ENCODE results near the gene ZNF774.

DNA sequence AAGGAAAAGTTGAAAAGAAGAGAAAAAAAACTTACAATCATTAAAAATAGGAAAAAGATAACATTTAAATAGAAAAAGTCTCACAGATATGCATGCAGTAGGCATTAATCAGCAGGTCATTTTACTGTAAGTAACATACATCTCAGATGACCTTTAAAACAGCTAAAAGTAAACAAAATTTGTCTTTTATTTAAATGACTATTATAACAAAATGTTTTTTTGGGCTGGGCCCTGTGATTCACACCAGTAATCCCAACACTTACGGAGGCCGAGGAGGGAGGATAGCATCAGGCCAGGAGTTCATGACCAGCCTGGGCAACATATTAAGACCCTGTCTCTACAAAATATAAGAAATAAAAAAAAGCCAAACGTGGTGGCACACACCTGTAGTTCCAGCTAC lies 50.7 kb downstream of the ZNF774 start:
- TF ChIP-seq EP300 (IDR thresholded peaks at IDR 0.05) = no peak
- TF ChIP-seq, protein P1, sequence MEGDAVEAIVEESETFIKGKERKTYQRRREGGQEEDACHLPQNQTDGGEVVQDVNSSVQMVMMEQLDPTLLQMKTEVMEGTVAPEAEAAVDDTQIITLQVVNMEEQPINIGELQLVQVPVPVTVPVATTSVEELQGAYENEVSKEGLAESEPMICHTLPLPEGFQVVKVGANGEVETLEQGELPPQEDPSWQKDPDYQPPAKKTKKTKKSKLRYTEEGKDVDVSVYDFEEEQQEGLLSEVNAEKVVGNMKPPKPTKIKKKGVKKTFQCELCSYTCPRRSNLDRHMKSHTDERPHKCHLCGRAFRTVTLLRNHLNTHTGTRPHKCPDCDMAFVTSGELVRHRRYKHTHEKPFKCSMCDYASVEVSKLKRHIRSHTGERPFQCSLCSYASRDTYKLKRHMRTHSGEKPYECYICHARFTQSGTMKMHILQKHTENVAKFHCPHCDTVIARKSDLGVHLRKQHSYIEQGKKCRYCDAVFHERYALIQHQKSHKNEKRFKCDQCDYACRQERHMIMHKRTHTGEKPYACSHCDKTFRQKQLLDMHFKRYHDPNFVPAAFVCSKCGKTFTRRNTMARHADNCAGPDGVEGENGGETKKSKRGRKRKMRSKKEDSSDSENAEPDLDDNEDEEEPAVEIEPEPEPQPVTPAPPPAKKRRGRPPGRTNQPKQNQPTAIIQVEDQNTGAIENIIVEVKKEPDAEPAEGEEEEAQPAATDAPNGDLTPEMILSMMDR (IDR thresholded peaks at IDR 0.05) = no peak

Measured in ovary (tissue), 3 donors.